ENCODE data around the gene C10orf71.

DNA sequence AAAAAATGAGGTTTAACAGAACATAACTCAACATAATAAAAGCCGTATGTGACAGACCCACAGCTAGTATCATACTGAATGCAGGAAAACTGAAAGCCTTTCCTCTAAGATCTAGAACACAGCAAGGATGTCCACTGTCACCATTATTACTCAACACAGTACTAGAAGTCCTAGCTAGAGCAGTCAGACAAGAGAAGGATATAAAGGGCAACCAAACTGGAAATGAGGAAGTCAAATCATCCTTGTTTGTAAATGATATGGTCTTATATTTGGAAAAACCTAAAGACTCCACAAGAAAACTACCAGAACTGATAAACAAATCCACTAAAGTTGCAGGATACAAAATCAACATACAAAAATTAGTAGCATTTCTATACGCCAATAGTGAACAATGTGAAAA, 45.9 kb downstream of the C10orf71 start:
- TF ChIP-seq, protein P1, sequence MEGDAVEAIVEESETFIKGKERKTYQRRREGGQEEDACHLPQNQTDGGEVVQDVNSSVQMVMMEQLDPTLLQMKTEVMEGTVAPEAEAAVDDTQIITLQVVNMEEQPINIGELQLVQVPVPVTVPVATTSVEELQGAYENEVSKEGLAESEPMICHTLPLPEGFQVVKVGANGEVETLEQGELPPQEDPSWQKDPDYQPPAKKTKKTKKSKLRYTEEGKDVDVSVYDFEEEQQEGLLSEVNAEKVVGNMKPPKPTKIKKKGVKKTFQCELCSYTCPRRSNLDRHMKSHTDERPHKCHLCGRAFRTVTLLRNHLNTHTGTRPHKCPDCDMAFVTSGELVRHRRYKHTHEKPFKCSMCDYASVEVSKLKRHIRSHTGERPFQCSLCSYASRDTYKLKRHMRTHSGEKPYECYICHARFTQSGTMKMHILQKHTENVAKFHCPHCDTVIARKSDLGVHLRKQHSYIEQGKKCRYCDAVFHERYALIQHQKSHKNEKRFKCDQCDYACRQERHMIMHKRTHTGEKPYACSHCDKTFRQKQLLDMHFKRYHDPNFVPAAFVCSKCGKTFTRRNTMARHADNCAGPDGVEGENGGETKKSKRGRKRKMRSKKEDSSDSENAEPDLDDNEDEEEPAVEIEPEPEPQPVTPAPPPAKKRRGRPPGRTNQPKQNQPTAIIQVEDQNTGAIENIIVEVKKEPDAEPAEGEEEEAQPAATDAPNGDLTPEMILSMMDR (IDR thresholded peaks at IDR 0.05) = no peak
- TF ChIP-seq, protein P2, sequence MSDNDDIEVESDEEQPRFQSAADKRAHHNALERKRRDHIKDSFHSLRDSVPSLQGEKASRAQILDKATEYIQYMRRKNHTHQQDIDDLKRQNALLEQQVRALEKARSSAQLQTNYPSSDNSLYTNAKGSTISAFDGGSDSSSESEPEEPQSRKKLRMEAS (IDR thresholded peaks at IDR 0.05) = no peak
- no peak for TF ChIP-seq MYC (IDR thresholded peaks at IDR 0.05; ENCODE audit: borderline replicate concordance, low read length)
- no peak for TF ChIP-seq POLR2A (IDR thresholded peaks at IDR 0.05; ENCODE audit: low read length)
- no peak for TF ChIP-seq KDM1A (IDR thresholded peaks at IDR 0.05; ENCODE audit: low read depth)
- TF ChIP-seq JUN (IDR thresholded peaks at IDR 0.05) = no peak
- no peak for TF ChIP-seq HEYL (CRISPR knock-in tag; IDR thresholded peaks at IDR 0.05)
- no peak for TF ChIP-seq KDM5A (IDR thresholded peaks at IDR 0.05)
- no peak for TF ChIP-seq NFE2L2 (conservative IDR thresholded peaks at IDR 0.05; ENCODE audit: low read length)
- TF ChIP-seq, protein P3, sequence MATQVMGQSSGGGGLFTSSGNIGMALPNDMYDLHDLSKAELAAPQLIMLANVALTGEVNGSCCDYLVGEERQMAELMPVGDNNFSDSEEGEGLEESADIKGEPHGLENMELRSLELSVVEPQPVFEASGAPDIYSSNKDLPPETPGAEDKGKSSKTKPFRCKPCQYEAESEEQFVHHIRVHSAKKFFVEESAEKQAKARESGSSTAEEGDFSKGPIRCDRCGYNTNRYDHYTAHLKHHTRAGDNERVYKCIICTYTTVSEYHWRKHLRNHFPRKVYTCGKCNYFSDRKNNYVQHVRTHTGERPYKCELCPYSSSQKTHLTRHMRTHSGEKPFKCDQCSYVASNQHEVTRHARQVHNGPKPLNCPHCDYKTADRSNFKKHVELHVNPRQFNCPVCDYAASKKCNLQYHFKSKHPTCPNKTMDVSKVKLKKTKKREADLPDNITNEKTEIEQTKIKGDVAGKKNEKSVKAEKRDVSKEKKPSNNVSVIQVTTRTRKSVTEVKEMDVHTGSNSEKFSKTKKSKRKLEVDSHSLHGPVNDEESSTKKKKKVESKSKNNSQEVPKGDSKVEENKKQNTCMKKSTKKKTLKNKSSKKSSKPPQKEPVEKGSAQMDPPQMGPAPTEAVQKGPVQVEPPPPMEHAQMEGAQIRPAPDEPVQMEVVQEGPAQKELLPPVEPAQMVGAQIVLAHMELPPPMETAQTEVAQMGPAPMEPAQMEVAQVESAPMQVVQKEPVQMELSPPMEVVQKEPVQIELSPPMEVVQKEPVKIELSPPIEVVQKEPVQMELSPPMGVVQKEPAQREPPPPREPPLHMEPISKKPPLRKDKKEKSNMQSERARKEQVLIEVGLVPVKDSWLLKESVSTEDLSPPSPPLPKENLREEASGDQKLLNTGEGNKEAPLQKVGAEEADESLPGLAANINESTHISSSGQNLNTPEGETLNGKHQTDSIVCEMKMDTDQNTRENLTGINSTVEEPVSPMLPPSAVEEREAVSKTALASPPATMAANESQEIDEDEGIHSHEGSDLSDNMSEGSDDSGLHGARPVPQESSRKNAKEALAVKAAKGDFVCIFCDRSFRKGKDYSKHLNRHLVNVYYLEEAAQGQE (IDR thresholded peaks at IDR 0.05) = no peak
- TF ChIP-seq BHLHE40 (IDR thresholded peaks at IDR 0.05; ENCODE audit: low read depth, low read length) = no peak
- TF ChIP-seq NPAS2 (CRISPR knock-in tag; IDR thresholded peaks at IDR 0.05; ENCODE audit: borderline replicate concordance) = no peak
- no peak for TF ChIP-seq RFX5 (IDR thresholded peaks at IDR 0.05)
- TF ChIP-seq HOXA7 (CRISPR knock-in tag; IDR thresholded peaks at IDR 0.05) = no peak

All from A549 (cell line).